GM12892 (cell line): ENCODE measurements around the gene GNPNAT1.

Experiments
- POLR2A ChIP-seq: IDR thresholded peaks from 2 replicates; pipeline ENCODE4 v1.6.1; 2011; ENCODE audit warnings: low read depth, low read length, control low read depth
- POLR2AphosphoS5 ChIP-seq: IDR thresholded peaks from 2 replicates; pipeline ENCODE4 v1.6.1; 2011; ENCODE audit warnings: low read depth, low read length, control low read depth
- TAF1 ChIP-seq: IDR thresholded peaks from 2 replicates; pipeline ENCODE4 v1.6.1; 2011; ENCODE audit warnings: low read depth, mild to moderate bottlenecking, control low read depth, low read length, borderline replicate concordance

DNA sequence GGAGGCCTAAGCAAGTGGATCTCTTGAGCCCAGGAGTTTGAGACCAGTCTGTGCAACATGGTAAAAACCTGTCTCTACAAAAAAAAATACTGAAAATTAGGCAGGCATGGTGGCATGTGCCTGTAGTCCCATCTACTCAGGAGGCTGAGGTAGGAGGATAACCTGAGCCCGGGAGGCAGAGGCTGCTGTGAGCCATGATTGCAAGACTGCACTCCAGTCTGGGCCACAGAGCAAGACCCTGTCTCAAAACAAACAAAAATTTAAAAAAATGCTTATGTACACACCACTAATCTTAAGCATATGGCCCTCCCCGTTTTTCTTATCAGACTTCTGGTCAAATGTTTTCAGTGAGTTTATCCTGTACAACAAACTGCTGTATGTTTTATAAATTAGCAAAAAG is 1.7 kb upstream of the GNPNAT1 start:
- TF ChIP-seq POLR2AphosphoS5, result no peak
- TF ChIP-seq POLR2A, result no peak
- TF ChIP-seq TAF1, result no peak
